Karpas-422 (cell line): Measurements from ENCODE around the gene DCN. TPM values are rescaled to one million over a fixed set of nuclear protein-coding genes. Genes with fewer than 3 reads are reported as not detected.

Source experiments
- DNase-seq: peaks from one replicate; pipeline ENCODE4 v3.0.0-alpha.2; 2015
- H2AFZ ChIP-seq: fragments of 200-600 bp; sonication (generic); 2 replicates; pipeline ENCODE4 v1.6.1; 2014; ENCODE audit warnings: antibody characterized with exemption, low read length, mixed read lengths
- H3K27ac ChIP-seq: fragments of 200-600 bp; sonication (generic); 2 replicates; pipeline ENCODE4 v1.5.1; 2014; ENCODE audit warnings: mild to moderate bottlenecking, low read length, moderate library complexity
- H3K27me3 ChIP-seq: fragments of 200-600 bp; sonication (generic); 2 replicates; pipeline ENCODE4 v1.6.1; 2014; ENCODE audit warnings: low read length, mixed read lengths
- H3K36me3 ChIP-seq: fragments of 200-600 bp; sonication (generic); 2 replicates; pipeline ENCODE4 v1.6.1; 2014; ENCODE audit warnings: low read length, mixed read lengths; ENCODE audit not compliant: insufficient read depth
- H3K4me1 ChIP-seq: fragments of 200-600 bp; sonication (generic); 2 replicates; pipeline ENCODE4 v1.6.1; 2014; ENCODE audit warnings: mild to moderate bottlenecking, low read length, mixed read lengths
- H3K4me2 ChIP-seq: fragments of 200-600 bp; sonication (generic); 2 replicates; pipeline ENCODE4 v1.6.1; 2014; ENCODE audit warnings: low read length, low read depth, mild to moderate bottlenecking; ENCODE audit not compliant: poor library complexity, severe bottlenecking
- H3K4me3 ChIP-seq: fragments of 200-600 bp; sonication (generic); 2 replicates; pipeline ENCODE4 v1.5.1; 2014; ENCODE audit warnings: mild to moderate bottlenecking, antibody characterized with exemption, low read length, mixed read lengths
- H3K79me2 ChIP-seq: fragments of 200-600 bp; sonication (generic); 2 replicates; pipeline ENCODE4 v1.6.1; 2014; ENCODE audit warnings: mild to moderate bottlenecking, low read length, mixed read lengths
- H3K9ac ChIP-seq: fragments of 200-600 bp; sonication (generic); 2 replicates; pipeline ENCODE4 v1.6.0; 2014; ENCODE audit warnings: low read length
- H3K9me2 ChIP-seq: fragments of 200-600 bp; sonication (generic), shearing (Covaris generic); replicated peaks from 2 replicates; pipeline ENCODE4 v1.6.0; 2014; ENCODE audit warnings: mild to moderate bottlenecking, low read length, moderate library complexity; ENCODE audit not compliant: insufficient read depth
- H3K9me3 ChIP-seq: fragments of 300-700, 200-600 bp; sonication (generic); 2 replicates; pipeline ENCODE4 v1.6.1; 2014; ENCODE audit warnings: low read length, mixed read lengths
- H4K20me1 ChIP-seq: fragments of 200-600 bp; sonication (generic); 2 replicates; pipeline ENCODE4 v1.6.1; 2014; ENCODE audit warnings: mild to moderate bottlenecking, antibody characterized with exemption, low read length, low read depth; ENCODE audit not compliant: insufficient read depth
- small RNA-seq: library from RNA; depleted of rRNA; stranded (forward); fragments of <200 nt; gene quantifications from one replicate; pipeline ENCODE3, GENCODE V24; 2014
- total RNA-seq: library from RNA; depleted of rRNA; stranded (reverse); fragments of >200 nt; shearing (Covaris generic); gene quantifications from 2 replicates; pipeline ENCODE4 v1.2.3, GENCODE V29; 2014; ENCODE audit warnings: low replicate concordance; rRNA removed

Gene DCN
- total RNA-seq, 1 experiment from 2014 or later = 1,580 TPM

DNA sequence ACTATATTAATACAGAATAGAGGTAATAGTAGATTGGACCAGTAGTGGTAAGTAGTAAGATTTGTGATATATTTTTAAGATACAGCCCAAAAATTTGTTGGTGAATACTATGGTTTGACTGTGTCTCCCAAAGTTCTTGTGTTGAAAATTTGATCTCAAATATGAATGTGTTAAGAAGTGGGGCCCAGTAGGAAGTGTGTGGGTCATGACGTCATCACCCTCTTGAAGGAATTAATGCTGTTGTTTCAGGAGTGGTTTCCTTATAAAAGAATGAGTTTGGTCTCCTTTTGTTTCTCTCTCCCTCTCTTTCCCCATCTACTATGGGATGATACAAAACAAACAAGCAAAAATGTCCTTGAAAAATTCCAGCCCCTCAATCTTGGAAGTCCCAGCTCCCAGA, 87.7 kb downstream of the DCN start:
- Histone ChIP-seq H3K9me3 (no peaks in the 10 kb centered on the region; the same call in 1 of the 2 replicates), H3K4me3 (no peak overlapping the region), H3K4me1 (peaks cover 8% of the 10 kb centered on the region), H3K36me3 (no peaks in the 10 kb centered on the region), H3K27ac (no peak overlapping the region), H3K27me3 (no peaks in the 10 kb centered on the region), H3K79me2 (no peaks in the 10 kb centered on the region), H2AFZ (no peak overlapping the region), H3K4me2 (no peak overlapping the region), H3K9me2 (no peaks in the 10 kb centered on the region), H3K9ac (no peak overlapping the region), H4K20me1 (no peaks in the 10 kb centered on the region)
- DNase-seq = no peak

- Histone ChIP-seq H3K79me2 (no peaks in the 10 kb centered on the region), H3K9me3 (no peaks in the 10 kb centered on the region; the same call in none of the 2 replicates), H2AFZ (no peak overlapping the region), H3K4me3 (no peak overlapping the region), H3K27ac (no peak overlapping the region), H4K20me1 (no peaks in the 10 kb centered on the region), H3K4me2 (no peak overlapping the region), H3K9ac (no peak overlapping the region), H3K36me3 (no peaks in the 10 kb centered on the region), H3K4me1 (peaks cover 8% of the 10 kb centered on the region), H3K9me2 (no peaks in the 10 kb centered on the region), H3K27me3 (no peaks in the 10 kb centered on the region)
- no peak for DNase-seq
Measured at GRCh38 chr12:91094032-91094662, 88.5 kb downstream of the DCN start.

DNA sequence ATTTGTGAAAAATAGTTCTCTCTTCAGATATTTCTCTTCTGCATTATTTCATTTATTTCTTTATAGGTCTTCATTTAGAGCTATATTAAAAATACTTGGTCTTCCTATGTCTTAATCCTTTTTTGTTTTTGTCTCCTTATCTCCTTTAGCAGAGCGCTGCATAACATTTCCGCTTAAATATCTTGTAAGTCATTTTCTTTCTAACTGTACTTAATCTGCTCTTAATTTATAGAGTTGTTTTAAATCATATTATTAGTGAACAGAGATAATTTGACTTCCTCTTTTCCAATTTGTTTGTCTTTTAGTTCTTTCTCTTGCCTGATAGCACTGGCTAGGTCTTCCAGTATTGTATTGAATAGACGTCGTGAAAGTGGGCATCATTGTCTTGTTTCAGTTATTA, 89.3 kb downstream of the DCN start:
- Histone ChIP-seq H2AFZ (no peak overlapping the region), H3K9me2 (no peaks in the 10 kb centered on the region), H3K9me3 (no peaks in the 10 kb centered on the region; the same call in none of the 2 replicates), H3K79me2 (no peaks in the 10 kb centered on the region), H3K4me2 (no peak overlapping the region), H3K4me3 (no peak overlapping the region), H3K36me3 (no peaks in the 10 kb centered on the region), H3K9ac (no peak overlapping the region), H3K4me1 (peaks cover 4% of the 10 kb centered on the region), H3K27ac (no peak overlapping the region), H3K27me3 (no peaks in the 10 kb centered on the region), H4K20me1 (no peaks in the 10 kb centered on the region)
- no peak for DNase-seq

DNA sequence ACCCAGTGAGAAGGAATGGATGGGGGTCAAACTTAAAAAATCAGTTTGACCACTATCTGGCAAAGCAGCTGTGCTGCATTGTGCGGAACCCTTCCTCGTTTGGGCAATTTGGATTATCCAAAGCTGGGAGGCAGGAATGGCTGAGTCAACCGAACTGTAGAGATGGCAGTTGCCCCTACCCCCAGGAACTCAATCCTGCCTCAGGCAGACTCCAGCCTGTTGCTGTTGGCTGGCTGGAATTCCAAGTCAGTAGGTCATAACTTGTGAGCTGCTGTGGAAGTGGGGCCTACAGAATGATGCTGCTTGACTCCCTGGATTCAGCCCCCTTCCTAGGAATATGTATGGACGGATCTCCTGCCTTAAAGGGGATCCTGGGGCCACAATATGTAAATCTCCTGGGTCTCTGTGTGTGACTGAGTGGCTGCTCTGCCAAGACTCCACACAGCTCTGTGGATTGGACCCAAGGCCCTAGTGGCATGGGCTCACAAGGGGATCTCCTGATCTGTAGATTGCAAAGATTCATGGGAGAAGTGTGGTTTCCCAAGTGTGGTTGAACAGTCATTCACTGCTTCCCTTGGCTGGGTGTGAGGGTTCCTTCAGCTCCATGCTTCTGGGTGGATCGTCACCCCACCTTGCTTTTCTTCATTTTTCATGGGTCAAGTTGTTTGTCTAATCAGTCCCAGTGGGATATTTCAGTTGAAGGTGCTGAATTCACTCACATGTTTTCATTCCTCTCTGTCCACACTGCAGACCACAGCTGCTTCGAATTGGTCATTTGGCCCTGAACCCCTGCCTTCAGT, 90.5 kb downstream of the DCN start:
- Histone ChIP-seq H3K27me3 (no peaks in the 10 kb centered on the region), H3K4me3 (no peak overlapping the region), H4K20me1 (no peaks in the 10 kb centered on the region), H3K9me3 (no peaks in the 10 kb centered on the region; the same call in none of the 2 replicates), H3K79me2 (no peaks in the 10 kb centered on the region), H3K36me3 (no peaks in the 10 kb centered on the region), H3K4me1 (no peaks in the 10 kb centered on the region), H3K4me2 (no peak overlapping the region), H2AFZ (no peak overlapping the region), H3K27ac (no peak overlapping the region), H3K9ac (no peak overlapping the region), H3K9me2 (no peaks in the 10 kb centered on the region)
- DNase-seq = no peak

Small RNA genes within 50 kb of the gene (small RNA-seq; reads per million reads assigned to genes)
- gene AC007115.1 = not detected

Other genes starting within 250 kb of the DCN start
- not detected in 2 replicates for gene CCER1, start 227.6 kb downstream of the DCN start, total RNA-seq
- gene EPYC, start 177.8 kb downstream of the DCN start, total RNA-seq = not detected in 2 replicates
- gene KERA, start 124.8 kb downstream of the DCN start, total RNA-seq = not detected in 2 replicates
- not detected in 2 replicates for gene LUM, start 71.3 kb downstream of the DCN start, total RNA-seq